Activated CD4-positive, alpha-beta T cell treated with anti-CD3 and anti-CD28 coated beads, Interleukin-2, amount 50 U/mL, for 16 hours (primary cell): ENCODE measurements around the gene NDUFS4.
A peak's percentile ranks its signal among the peaks of the same experiment; 100 is the strongest.
"Not testable (repeated sequence)": the region's sequence is repeated elsewhere in the genome, so short reads cannot be mapped to it uniquely, and the experiment has no call there.

Experiments used
- DNase-seq: peaks from one replicate; pipeline ENCODE4 v3.0.0-alpha.2; 2020

NDUFS4 gene

GRCh38 chr5:53560506-53561191, at the start of gene NDUFS4:
Gene NDUFS4 (plus strand): TSS chr5:53560639. CDS start chr5:53560663, 24 bp downstream.
- DNase-seq, result peak; percentile 86

DNA sequence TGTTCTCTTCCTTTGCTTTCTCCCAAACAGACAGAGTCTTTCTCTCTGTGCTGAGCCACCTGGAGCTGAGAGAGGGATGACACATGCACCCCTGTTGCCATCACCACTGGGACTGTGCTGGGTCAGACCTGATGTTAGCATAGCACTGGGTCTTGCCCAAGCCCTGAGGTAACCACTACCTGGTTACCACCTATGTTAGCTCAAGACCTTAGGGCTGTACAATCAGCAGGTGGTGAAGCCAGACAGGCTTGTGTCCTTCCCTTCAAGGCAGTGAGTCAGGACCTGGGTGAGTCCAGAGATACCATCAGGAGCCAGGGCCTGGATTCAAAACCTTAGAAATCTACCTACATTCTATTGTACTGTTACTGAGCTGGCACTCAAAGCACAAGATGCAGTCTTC, 47.9 kb upstream of the NDUFS4 start:
- no peak for DNase-seq

DNA sequence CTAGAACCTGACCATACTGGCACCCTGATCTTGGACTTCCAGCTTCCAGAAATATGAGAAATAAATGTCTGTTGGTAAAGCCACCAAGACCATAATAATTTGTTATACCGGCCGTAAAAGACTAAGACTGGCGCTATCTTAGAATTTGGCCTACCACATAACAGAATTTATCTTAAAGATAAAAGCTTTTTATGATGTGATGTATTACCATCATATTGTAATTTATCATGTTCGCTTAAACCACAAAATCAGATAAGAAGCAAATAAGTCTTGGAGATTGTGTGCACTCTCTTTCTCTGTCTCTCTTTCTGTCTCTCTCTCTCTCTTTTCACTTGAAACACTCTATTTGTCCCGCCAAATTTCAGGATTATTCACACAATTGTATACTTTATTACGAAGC, 44.5 kb upstream of the NDUFS4 start:
- no peak for DNase-seq

GRCh38 chr5:53520813-53521212, 39.6 kb upstream of the NDUFS4 start:
- no peak for DNase-seq

DNA sequence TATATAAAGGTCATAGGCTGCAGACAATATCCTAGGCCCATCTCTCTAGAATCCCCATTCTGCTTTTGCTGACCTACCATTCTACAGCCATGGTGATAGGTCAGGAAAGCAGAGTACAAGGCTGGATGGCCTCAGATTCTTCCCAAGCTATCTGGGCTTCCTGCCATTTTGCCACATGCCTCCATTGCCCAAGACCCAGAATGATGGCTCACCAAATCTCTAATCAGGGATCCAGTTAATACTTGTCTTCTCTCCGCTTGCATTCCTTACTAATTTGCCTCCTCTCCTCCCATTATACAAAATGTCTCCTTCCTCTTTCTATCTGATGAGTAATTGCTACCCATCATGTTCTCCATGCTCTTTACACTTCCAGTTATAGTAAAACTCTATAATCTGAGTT, 22.7 kb upstream of the NDUFS4 start:
- DNase-seq, result no peak

- DNase-seq, result not testable (repeated sequence)
Observed at GRCh38 chr5:53540739-53541138, 19.7 kb upstream of the NDUFS4 start.

DNA sequence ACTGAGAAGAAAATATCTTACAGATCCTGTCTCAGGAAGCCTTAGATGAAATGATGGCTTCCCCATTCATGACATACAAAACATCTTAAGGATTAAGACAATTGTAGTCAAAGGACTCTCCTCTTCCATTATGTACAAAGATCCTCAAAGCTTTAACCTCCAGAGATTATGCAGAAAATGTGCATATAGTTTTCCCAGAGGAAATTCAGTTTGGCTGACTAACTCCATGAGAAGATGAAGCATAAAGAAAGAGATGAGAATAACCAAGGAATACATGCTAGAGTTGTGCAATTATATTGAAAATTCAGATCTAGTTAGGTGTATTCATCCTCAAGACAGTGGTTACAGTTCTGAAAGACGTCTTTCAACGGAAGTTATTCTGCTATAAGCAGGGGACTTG, 18.6 kb upstream of the NDUFS4 start:
- DNase-seq, result no peak

- DNase-seq, result no peak
Observed at GRCh38 chr5:53542926-53543325, 17.5 kb upstream of the NDUFS4 start.

DNA sequence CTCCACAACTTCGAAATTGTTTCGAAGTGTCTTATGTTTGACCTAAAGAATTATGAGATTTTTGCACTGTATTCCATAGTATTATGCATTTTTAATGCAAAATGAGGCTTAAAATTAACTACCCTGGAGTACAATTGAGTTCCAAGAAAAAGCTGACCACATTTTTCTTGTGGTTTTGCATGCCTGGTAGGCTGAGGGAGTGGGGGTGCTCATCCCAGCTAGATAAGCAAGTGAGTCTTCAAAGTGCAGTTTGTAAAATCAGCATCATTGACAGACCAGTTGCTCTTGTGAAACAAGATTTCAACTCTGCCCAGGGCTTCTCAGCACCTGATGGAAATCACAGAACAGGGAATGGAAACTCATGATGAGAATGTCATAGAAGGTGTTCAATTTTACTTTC, 17.0 kb upstream of the NDUFS4 start:
- no peak for DNase-seq

- DNase-seq, result no peak
Observed at GRCh38 chr5:53545744-53546143, 14.7 kb upstream of the NDUFS4 start.

GRCh38 chr5:53547226-53547625, 13.2 kb upstream of the NDUFS4 start:
- DNase-seq, result no peak

GRCh38 chr5:53548501-53548900, 11.9 kb upstream of the NDUFS4 start:
- DNase-seq, result not testable (repeated sequence)

GRCh38 chr5:53549792-53550191, 10.6 kb upstream of the NDUFS4 start:
- DNase-seq, result no peak

DNA sequence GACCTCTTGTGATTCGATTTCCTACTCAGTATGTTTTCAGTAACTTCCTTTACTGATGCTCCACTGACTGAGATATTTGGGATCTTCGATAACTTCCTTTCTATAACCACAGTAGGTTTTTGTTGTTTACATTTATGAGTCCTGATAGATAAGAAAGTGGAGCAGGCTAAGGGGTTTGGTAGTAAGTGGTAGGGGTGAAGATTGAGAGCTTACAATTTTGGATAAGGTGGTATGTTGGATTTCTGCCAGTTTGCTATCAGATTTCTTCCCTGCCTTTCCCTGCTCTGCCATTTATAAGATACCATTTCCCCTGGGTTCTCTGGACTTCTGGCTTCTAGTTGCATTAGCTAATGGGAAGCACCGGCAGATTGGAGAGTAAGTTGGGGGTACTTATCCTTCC, 7.9 kb upstream of the NDUFS4 start:
- DNase-seq, result no peak

DNA sequence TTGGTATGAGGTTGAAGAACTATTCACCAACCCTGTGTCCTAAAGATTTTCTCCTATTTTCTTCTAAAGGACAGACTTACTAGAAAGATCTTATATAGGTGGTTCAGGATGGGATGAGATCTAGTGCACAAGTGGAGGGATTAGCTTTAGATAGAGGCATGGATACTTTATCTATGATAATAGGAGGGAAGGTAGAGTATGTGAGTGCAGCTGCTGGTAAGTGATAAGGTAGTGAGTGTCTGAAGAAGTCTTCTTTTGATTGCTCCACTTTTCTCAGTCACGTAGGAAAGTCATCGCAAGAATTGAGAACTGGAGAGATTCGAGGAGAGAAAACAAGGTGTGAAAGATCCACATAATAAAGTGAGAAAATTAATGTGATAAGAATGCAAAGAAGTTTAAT, 6.0 kb upstream of the NDUFS4 start:
- no peak for DNase-seq

GRCh38 chr5:53555160-53555559, 5.3 kb upstream of the NDUFS4 start:
- no peak for DNase-seq

GRCh38 chr5:53556001-53556400, 4.4 kb upstream of the NDUFS4 start:
- DNase-seq, result no peak

- DNase-seq, result peak; percentile 1
Observed at GRCh38 chr5:53557386-53557785, 3.1 kb upstream of the NDUFS4 start.

GRCh38 chr5:53558966-53559365, 1.5 kb upstream of the NDUFS4 start:
- DNase-seq, result no peak

DNA sequence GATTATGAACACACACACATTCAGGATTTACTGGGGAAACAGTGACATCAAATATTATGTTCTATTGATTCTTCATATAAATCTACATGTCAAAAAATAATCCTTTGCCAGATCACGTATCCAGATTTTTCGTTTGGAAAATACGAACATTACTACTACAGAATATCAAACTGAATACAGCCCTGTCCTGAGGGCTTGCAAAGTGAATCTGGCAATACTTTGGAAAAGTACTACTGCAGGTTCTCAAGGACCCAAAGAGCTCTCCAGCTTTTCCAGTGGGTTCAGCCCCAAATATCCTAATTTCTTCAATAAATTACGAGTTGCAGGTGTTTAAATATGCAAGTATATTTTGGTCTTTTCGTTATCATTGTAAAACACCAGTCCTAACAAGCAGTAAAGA, 411 bp upstream of the NDUFS4 start:
- no peak for DNase-seq

DNA sequence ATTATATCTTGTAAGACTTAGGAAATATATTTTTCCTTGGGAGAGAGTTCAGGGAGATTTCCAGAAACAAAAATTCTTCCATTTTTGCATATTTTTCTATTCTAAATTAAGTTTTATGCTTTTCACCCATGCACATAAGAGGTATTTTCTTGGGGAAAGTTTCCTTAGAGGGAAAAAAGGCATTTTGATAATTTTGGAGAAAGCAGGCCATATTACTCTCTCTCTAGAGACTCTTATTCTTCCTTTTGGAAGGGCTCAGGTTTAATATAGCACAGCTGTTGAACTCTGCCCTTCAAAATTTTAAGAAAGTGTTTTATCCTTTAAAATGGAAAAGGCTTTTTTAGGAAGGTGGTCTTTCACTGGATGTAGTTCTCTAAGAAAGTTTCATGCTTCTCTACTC, 8.0 kb downstream of the NDUFS4 start:
- no peak for DNase-seq

- DNase-seq, result no peak
Observed at GRCh38 chr5:53568871-53569270, 8.4 kb downstream of the NDUFS4 start.

DNA sequence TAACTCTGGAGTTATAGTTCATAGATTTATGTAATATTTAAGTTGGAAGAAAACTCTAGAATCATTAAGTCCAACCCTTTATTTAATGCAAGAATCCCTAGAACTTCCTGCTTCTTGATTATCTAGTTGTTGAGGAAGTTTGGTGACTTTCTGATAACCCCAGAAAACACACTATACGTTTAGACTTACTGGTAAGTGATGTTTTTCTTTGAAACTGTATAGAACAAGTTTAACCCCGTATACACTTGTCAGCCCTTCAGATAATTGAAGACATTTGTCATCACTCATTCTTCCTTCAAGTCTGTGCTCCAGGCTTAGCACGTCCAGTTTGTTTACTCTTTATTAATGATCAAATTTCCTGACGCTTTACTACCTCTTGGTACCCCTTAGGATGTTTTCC, 9.0 kb downstream of the NDUFS4 start:
- no peak for DNase-seq

DNA sequence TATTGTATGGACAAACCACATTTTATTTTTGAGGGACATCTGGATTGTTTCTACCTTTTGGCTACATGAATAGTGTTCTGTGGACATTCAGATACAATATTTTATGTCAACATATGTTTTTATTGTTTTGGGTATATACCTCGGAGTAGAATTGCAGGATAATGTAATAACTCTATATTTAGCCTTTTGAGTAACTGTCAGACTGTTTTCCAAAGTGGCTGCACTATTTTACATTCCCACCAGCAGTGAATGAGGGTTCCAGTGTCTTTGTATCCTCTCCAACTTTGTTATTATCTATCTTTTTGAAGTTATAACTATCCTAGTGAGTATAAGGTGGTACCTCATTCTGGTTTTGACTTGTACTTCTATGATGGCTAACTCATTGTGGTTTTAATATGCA, 11.0 kb downstream of the NDUFS4 start:
- DNase-seq, result no peak

GRCh38 chr5:53575101-53575500, 14.7 kb downstream of the NDUFS4 start:
- no peak for DNase-seq

- DNase-seq, result no peak
Observed at GRCh38 chr5:53575831-53576230, 15.4 kb downstream of the NDUFS4 start.
